Upper lobe of left lung (tissue), 4 donors: Measurements from ENCODE around the gene ATP6V0E1.

Experiments
- EP300 ChIP-seq, 4 donors: sonication (generic); formaldehyde crosslinking; IDR thresholded peaks; one replicate each; pipeline ENCODE4 v1.5.1; 2017; ENCODE audit warnings: antibody characterized with exemption in 4 of 4, control low read depth in 2 of 4
- POLR2A ChIP-seq, 4 donors: fragments of 450-650 bp; IDR thresholded peaks; one replicate each; pipeline ENCODE4 v1.5.1; 2016 to 2017; ENCODE audit warnings: antibody characterized with exemption in 4 of 4, mild to moderate bottlenecking in 2 of 4
- POLR2AphosphoS5 ChIP-seq, 2 donors: sonication (generic); formaldehyde crosslinking; IDR thresholded peaks; one replicate each; pipeline ENCODE4 v1.5.1; 2017; ENCODE audit warnings: antibody characterized with exemption in 2 of 2
- TF ChIP-seq, protein P1 (sequence below), 6 experiments: fragments of 450-650 bp in 4 of 6; fragments of 200-600 bp in 2 of 6; sonication (generic) in 2 of 6; IDR thresholded peaks; one replicate each; pipeline ENCODE4 v1.5.1; 2016 to 2019; ENCODE audit warnings: antibody characterized with exemption in 6 of 6

- TF ChIP-seq, protein P1, sequence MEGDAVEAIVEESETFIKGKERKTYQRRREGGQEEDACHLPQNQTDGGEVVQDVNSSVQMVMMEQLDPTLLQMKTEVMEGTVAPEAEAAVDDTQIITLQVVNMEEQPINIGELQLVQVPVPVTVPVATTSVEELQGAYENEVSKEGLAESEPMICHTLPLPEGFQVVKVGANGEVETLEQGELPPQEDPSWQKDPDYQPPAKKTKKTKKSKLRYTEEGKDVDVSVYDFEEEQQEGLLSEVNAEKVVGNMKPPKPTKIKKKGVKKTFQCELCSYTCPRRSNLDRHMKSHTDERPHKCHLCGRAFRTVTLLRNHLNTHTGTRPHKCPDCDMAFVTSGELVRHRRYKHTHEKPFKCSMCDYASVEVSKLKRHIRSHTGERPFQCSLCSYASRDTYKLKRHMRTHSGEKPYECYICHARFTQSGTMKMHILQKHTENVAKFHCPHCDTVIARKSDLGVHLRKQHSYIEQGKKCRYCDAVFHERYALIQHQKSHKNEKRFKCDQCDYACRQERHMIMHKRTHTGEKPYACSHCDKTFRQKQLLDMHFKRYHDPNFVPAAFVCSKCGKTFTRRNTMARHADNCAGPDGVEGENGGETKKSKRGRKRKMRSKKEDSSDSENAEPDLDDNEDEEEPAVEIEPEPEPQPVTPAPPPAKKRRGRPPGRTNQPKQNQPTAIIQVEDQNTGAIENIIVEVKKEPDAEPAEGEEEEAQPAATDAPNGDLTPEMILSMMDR (IDR thresholded peaks at IDR 0.05): no peak
- TF ChIP-seq EP300 (IDR thresholded peaks at IDR 0.05): no peak
- TF ChIP-seq POLR2AphosphoS5 (IDR thresholded peaks at IDR 0.05): no peak
- TF ChIP-seq POLR2A (IDR thresholded peaks at IDR 0.05): no peak
Observed at GRCh38 chr5:173001229-173001841, 17.8 kb downstream of the ATP6V0E1 start.
